ENCODE measurements around the gene SMARCB1. TPM values are rescaled to one million over a fixed set of nuclear protein-coding genes. Genes with fewer than 3 reads are reported as not detected.

Gene SMARCB1
- total and polyA plus RNA-seq, 2 donors (not counting 3 experiments of a cell fraction or from before 2014, with no cell fraction given), result 113 to 148 TPM

DNA sequence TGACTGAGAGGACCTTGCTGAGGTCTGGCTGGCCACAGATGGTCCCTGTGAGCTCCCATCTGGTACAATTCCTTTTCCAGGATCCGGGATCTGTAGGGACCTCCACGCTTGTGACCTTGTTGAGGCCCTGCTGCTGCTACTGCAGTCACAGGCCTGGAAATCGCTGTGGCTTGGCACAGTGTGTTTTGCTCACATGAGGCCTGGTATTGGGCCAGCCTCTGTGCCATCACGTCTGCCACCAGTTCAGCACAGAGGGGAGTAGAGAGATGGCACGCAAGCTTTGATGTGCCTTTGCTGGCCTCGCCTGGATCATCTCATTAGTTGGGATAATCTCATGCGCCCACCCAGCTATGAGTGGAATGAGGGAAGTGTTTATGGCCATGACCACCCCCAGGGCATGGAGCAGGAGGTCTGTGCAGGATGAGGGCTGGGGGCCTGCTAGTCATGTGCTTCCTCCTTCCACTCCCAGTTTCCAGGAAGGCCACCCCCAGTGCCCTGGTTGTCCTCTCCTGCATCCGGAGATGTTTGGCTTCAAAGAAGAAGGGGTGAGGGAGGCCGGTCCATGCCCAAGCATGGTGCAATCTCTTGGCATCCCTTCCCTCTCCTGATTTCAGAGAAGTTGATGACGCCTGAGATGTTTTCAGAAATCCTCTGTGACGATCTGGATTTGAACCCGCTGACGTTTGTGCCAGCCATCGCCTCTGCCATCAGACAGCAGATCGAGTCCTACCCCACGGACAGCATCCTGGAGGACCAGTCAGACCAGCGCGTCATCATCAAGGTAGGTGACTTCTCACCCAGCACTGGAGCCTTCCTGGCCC is 29.6 kb downstream of the SMARCB1 start:
- FAIRE-seq (no peak), DNase-seq (ENCODE audit: low read depth, low spot score) (no peak)
- BruUV-seq (replicated peaks), result no TSS peak
- Histone ChIP-seq H3K4me1 (ENCODE audit: control insufficient read depth, extremely low read depth, insufficient read depth, low read length) (no peaks in the 10 kb centered on the region), H2AFZ (ENCODE audit: low read depth, low read length) (no peak overlapping the region), H3K27ac (ENCODE audit: insufficient read depth, low read depth, low read length) (no peak overlapping the region), H3K9me3 (replicated peaks; ENCODE audit: control insufficient read depth, insufficient read depth, low read length) (no peaks in the 10 kb centered on the region), H3K9ac (replicated peaks; ENCODE audit: extremely low read depth, insufficient read depth, low read length) (no peak overlapping the region), H3K9me1 (replicated peaks; ENCODE audit: control insufficient read depth, extremely low read depth, insufficient read depth, low read length) (no peaks in the 10 kb centered on the region), H3K4me2 (ENCODE audit: insufficient read depth, low read length) (no peak overlapping the region), H3K36me3 (ENCODE audit: control insufficient read depth in 2 of 2, extremely low read depth in 1 of 2, insufficient read depth in 2 of 2, low read length in 2 of 2) (peaks cover 13 to 24% of the 10 kb centered on the region in 2 experiments), H4K20me1 (replicated peaks; ENCODE audit: control insufficient read depth, extremely low read depth, insufficient read depth, low read length) (no peaks in the 10 kb centered on the region), H3K27me3 (ENCODE audit: control insufficient read depth in 2 of 2, insufficient read depth in 2 of 2, low read length in 2 of 2) (no peaks in the 10 kb centered on the region), H3K79me2 (ENCODE audit: control insufficient read depth, insufficient read depth, low read length) (no peaks in the 10 kb centered on the region), H3K4me3 (replicated peaks in 1 of 3; ENCODE audit: insufficient read depth in 1 of 3, low read depth in 1 of 3, low read length in 3 of 3) (no peak overlapping the region)
- intact Hi-C loops (cut with micrococcal nuclease), result no loop called here
- TF ChIP-seq EZH2 (IDR thresholded peaks at IDR 0.05; ENCODE audit: borderline replicate concordance, low read depth, low read length, severe bottlenecking), result no peak
- dilution Hi-C loops (cut with MboI; ENCODE audit: extremely low pct_ligation_motif_present, low sequenced_read_pairs), result no loop called here
- CTCF ChIA-PET, result no interaction called here
- POLR2A ChIA-PET, result no interaction called here

DNA sequence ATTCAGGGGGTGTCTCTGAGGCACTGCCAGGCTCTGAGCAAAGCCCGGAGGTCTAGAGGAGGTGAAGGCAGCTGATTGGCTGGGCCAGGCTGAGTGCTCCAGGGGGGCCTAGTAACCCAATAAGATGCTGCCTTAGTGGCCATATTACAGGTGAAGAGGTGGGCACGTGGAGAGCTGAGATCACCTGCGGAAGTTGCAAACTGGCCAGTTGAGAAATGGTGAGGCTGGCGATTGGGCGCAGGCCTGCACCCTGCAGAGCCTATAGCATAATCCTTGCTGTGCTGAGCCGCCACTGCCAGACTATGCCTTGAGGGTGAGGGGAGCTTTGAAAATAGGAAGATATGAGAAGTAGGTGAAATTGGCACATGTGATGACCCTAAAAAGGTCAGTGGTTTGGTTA is 30.4 kb downstream of the SMARCB1 start:
- Histone ChIP-seq H2AFZ (ENCODE audit: low read depth, low read length) (no peak overlapping the region), H4K20me1 (replicated peaks; ENCODE audit: control insufficient read depth, extremely low read depth, insufficient read depth, low read length) (no peaks in the 10 kb centered on the region), H3K36me3 (ENCODE audit: control insufficient read depth in 2 of 2, extremely low read depth in 1 of 2, insufficient read depth in 2 of 2, low read length in 2 of 2) (peaks cover 13 to 28% of the 10 kb centered on the region in 2 experiments), H3K27ac (ENCODE audit: insufficient read depth, low read depth, low read length) (no peak overlapping the region), H3K4me1 (ENCODE audit: control insufficient read depth, extremely low read depth, insufficient read depth, low read length) (no peaks in the 10 kb centered on the region), H3K9ac (replicated peaks; ENCODE audit: extremely low read depth, insufficient read depth, low read length) (no peak overlapping the region), H3K4me2 (ENCODE audit: insufficient read depth, low read length) (no peak overlapping the region), H3K27me3 (ENCODE audit: control insufficient read depth in 2 of 2, insufficient read depth in 2 of 2, low read length in 2 of 2) (no peaks in the 10 kb centered on the region), H3K4me3 (replicated peaks in 1 of 3; ENCODE audit: insufficient read depth in 1 of 3, low read depth in 1 of 3, low read length in 3 of 3) (no peak overlapping the region), H3K9me1 (replicated peaks; ENCODE audit: control insufficient read depth, extremely low read depth, insufficient read depth, low read length) (no peaks in the 10 kb centered on the region), H3K9me3 (replicated peaks; ENCODE audit: control insufficient read depth, insufficient read depth, low read length) (no peaks in the 10 kb centered on the region), H3K79me2 (ENCODE audit: control insufficient read depth, insufficient read depth, low read length) (no peaks in the 10 kb centered on the region)
- CTCF ChIA-PET, result no interaction called here
- no peak for TF ChIP-seq CTCF (IDR thresholded peaks at IDR 0.05; ENCODE audit: extremely low read depth in 1 of 2, insufficient read depth in 1 of 2, low read depth in 1 of 2, low read length in 2 of 2)
- TF ChIP-seq POLR2A (IDR thresholded peaks at IDR 0.05; ENCODE audit: low read depth, low read length), result no peak
- no peak for TF ChIP-seq POLR2AphosphoS5 (IDR thresholded peaks at IDR 0.05; ENCODE audit: insufficient read depth, low read depth, low read length)
- no peak for TF ChIP-seq MAX (IDR thresholded peaks at IDR 0.05; ENCODE audit: insufficient read depth, insufficient read length)
- no peak for TF ChIP-seq GATA2 (IDR thresholded peaks at IDR 0.05; ENCODE audit: insufficient read depth, insufficient read length, low read depth, low read length)
- TF ChIP-seq EZH2 (IDR thresholded peaks at IDR 0.05; ENCODE audit: borderline replicate concordance, low read depth, low read length, severe bottlenecking), result no peak
- no peak for TF ChIP-seq MYC (IDR thresholded peaks at IDR 0.05; ENCODE audit: low read depth, low read length)
- no peak for TF ChIP-seq JUN (IDR thresholded peaks at IDR 0.05; ENCODE audit: borderline replicate concordance, insufficient read depth, insufficient read length, low read depth)
- no peak for TF ChIP-seq FOS (IDR thresholded peaks at IDR 0.05; ENCODE audit: borderline replicate concordance, insufficient read depth, low read length)
- no peak for DNase-seq (ENCODE audit: low read depth, low spot score)
- FAIRE-seq, result no peak
- dilution Hi-C loops (cut with MboI; ENCODE audit: extremely low pct_ligation_motif_present, low sequenced_read_pairs), result no loop called here
- intact Hi-C loops (cut with micrococcal nuclease), result no loop called here
- POLR2A ChIA-PET, result no interaction called here
- no TSS peak for BruUV-seq (replicated peaks)

Data from endothelial cell of umbilical vein (primary cell).